Rectal smooth muscle tissue (tissue), 1 donor: ENCODE data around the gene SMPD4.
"Not testable (repeated sequence)": the region's sequence is repeated elsewhere in the genome, so short reads cannot be mapped to it uniquely, and the experiment has no call there.

Experiments
- H3K27ac ChIP-seq: one replicate; pipeline ENCODE4 v1.7.0; 2013; ENCODE audit warnings: low read depth, low read length, inconsistent platforms
- H3K27me3 ChIP-seq: one replicate; pipeline ENCODE4 v1.7.0; 2013; ENCODE audit warnings: low read length; ENCODE audit not compliant: control insufficient read depth, insufficient read depth
- H3K36me3 ChIP-seq: one replicate; pipeline ENCODE4 v1.7.0; 2013; ENCODE audit warnings: low read length; ENCODE audit not compliant: control insufficient read depth, insufficient read depth
- H3K4me1 ChIP-seq: one replicate; pipeline ENCODE4 v1.7.0; 2013; ENCODE audit warnings: low read length; ENCODE audit not compliant: control insufficient read depth, insufficient read depth
- H3K4me3 ChIP-seq: one replicate; pipeline ENCODE4 v1.7.0; 2013; ENCODE audit warnings: low read length
- H3K9ac ChIP-seq: one replicate; pipeline ENCODE4 v1.7.0; 2013; ENCODE audit warnings: low read length

SMPD4 gene, protein sequence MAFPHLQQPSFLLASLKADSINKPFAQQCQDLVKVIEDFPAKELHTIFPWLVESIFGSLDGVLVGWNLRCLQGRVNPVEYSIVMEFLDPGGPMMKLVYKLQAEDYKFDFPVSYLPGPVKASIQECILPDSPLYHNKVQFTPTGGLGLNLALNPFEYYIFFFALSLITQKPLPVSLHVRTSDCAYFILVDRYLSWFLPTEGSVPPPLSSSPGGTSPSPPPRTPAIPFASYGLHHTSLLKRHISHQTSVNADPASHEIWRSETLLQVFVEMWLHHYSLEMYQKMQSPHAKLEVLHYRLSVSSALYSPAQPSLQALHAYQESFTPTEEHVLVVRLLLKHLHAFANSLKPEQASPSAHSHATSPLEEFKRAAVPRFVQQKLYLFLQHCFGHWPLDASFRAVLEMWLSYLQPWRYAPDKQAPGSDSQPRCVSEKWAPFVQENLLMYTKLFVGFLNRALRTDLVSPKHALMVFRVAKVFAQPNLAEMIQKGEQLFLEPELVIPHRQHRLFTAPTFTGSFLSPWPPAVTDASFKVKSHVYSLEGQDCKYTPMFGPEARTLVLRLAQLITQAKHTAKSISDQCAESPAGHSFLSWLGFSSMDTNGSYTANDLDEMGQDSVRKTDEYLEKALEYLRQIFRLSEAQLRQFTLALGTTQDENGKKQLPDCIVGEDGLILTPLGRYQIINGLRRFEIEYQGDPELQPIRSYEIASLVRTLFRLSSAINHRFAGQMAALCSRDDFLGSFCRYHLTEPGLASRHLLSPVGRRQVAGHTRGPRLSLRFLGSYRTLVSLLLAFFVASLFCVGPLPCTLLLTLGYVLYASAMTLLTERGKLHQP

DNA sequence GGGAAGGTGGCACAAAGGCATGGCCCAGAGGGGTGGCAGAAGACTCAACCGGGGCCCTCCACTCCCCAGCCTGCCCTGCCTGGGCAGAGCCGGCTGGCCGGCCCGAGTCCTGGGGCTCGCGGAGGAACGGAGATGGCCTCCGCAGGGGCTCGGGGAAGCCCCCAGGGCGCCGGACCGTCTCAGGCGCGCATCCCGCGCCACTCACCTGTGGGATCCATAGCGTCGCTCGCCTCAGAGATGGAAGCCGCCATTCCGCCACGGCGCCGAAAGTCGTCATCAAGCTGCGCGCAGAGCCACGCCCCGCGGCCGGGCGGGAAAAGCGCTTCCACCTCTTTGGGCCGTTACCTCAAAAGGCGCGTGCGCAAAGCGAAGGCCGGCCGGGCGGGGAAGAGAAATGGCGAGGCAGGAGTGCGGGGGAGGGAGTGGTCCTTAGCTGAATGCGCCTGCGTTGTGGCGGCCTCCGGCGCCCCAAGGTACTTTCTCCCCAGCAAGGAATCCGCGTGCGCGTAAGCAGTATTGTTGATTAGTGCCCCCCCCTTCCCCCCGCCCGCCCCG is at the start of gene SMPD4:
TSS of gene SMPD4 (minus strand) at position 278 of the 555 bp plus-strand sequence. CDS start 5,010 bp downstream, outside the sequence.
- Histone ChIP-seq H3K4me3 (peak within 1 kb of the TSS; percentile 99), H3K27ac (peak within 1 kb of the TSS; percentile 91), H3K36me3 (no peaks in the 10 kb centered on the region), H3K4me1 (peaks cover 4% of the 10 kb centered on the region), H3K27me3 (no peaks in the 10 kb centered on the region), H3K9ac (peak within 1 kb of the TSS; percentile 73)

DNA sequence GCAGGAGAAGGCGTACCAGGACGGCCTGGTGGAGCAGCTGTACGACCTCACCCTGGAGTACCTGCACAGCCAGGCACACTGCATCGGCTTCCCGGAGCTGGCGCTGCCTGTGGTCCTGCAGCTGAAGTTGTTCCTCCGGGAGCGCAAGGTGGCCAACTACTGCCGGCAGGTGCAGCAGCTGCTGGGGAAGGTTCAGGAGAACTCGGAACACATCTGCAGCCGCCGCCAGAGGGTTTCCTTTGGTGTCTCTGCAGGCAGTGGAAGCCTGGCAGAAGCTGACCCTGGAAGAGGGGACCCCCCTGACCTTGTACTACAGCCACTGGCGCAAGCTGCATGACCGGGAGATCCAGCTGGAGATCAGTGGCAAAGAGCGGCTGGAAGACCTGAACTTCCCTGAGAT is 49.5 kb upstream of the SMPD4 start:
- not testable (repeated sequence) for H3K4me3 ChIP-seq, H3K27me3 ChIP-seq, H3K36me3 ChIP-seq, H3K27ac ChIP-seq, H3K9ac ChIP-seq, H3K4me1 ChIP-seq

DNA sequence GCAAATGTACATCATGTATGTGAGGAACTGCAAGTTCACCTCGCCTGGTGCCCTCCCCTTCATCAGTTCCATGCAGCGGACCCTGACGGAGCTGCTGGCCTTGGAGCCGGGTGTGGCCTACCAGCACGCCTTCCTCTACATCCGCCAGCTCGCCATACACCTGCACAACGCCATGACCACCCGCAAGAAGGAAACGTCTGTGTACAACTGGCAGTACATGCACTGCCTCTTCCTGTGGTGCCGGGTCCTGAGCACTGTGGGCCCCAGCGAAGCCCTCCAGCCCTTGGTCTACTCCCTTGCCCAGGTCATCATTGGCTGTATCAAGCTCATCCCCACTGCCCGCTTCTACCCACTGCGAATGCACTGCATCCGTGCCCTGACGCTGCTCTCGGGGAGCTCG is 49.0 kb upstream of the SMPD4 start:
- not testable (repeated sequence) for H3K36me3 ChIP-seq, H3K9ac ChIP-seq, H3K27ac ChIP-seq, H3K4me3 ChIP-seq, H3K27me3 ChIP-seq, H3K4me1 ChIP-seq

DNA sequence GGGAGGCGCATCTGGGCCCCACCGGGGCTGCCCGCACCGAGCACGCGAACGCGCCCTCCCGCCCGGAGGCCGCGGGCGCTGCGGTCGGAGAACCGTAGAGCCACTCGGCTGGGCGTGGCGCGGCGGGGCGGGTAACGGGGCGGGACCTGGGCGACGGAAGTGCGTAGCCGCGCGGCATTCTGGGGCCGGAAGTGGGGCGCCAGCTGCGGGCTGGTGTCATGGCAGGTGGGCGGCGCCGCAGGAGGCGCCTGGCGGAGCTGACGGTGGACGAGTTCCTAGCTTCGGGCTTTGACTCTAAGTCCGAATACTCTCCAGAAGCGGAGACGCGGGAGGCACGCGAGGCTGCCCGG is 47.7 kb upstream of the SMPD4 start:
- not testable (repeated sequence) for H3K27ac ChIP-seq, H3K4me3 ChIP-seq, H3K9ac ChIP-seq

DNA sequence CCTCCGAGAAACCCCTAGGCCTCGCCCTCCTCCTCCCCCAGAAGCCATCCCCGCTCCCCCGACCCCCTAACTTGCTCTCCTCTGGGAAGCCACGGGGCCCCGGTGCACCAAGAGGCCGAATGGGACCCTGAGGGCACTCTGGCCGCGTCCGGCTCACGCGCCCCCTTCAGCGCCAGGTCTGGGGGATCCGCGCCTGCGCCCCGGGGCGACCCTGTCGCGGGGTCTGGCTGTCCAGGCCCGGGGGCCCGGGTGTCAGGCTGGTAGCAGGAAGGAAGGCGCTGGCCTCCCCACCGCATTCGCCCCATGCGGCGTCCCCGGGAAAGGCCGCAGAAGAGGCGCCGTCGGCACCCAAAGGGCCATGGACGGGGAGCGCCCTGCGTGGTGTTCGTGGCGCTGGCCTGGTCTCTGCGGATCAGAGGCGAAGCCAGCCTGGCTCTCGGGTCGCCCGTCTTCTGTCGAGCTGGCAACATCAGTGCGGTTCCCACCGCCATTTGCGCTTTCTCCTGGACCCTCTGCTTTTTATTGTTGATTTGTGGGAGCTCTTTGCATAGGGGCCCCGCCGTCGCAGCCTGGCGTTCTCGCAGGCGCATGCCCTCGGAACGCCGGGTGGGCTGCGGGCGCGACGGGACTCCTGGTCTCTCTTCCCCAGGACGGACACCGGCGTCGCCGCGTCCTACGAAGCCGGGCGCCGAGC is 47.2 kb upstream of the SMPD4 start:
- H3K4me3 ChIP-seq, H3K36me3 ChIP-seq, H3K27me3 ChIP-seq, H3K4me1 ChIP-seq, H3K9ac ChIP-seq, H3K27ac ChIP-seq: not testable (repeated sequence)

More for the DNA sequence above, 47.7 kb upstream of the SMPD4 start:
- H3K4me1 ChIP-seq, H3K27me3 ChIP-seq, H3K36me3 ChIP-seq: not testable (repeated sequence)

DNA sequence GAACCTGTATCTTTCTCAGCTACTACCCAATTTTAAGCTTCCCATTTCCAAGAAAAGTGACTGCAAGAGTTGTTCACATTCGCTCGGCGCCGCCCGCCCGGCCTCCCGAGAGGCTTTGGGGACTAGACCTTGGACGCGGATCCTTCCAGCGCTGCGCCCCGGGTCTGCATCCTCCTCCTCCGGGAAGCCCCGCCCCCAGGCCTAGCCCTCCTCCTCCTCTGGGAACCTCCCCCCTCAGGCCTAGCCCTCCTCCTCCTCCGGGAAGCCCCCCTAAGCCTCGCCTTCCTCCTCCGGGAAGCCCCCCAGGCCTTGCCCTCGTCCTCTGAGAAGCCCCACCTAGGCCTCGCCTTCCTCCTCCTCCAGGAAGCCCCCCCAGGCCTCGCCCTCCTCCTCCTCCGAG is 46.6 kb upstream of the SMPD4 start:
- not testable (repeated sequence) for H3K4me3 ChIP-seq, H3K9ac ChIP-seq, H3K4me1 ChIP-seq, H3K36me3 ChIP-seq, H3K27me3 ChIP-seq, H3K27ac ChIP-seq

DNA sequence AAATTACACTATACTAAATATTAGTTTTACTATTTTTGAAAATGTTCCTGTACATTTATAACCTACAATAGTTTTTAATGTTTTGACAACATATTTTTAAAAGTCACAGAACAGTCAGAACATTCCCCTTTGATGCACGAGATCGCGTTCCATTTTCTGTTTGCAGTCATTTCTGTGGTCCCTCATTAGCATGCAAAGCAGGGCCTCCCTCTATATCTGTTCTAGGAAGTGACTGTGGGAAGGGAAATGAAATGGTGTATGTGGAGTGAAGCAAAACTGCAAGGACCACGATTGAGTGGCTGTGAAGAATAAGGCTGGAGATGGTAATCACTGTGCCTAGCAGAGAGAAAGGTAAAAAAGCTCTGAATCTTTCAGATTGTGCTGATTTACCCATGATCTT is 41.1 kb upstream of the SMPD4 start:
- H3K27ac ChIP-seq, H3K36me3 ChIP-seq, H3K4me1 ChIP-seq, H3K4me3 ChIP-seq, H3K27me3 ChIP-seq, H3K9ac ChIP-seq: not testable (repeated sequence)

DNA sequence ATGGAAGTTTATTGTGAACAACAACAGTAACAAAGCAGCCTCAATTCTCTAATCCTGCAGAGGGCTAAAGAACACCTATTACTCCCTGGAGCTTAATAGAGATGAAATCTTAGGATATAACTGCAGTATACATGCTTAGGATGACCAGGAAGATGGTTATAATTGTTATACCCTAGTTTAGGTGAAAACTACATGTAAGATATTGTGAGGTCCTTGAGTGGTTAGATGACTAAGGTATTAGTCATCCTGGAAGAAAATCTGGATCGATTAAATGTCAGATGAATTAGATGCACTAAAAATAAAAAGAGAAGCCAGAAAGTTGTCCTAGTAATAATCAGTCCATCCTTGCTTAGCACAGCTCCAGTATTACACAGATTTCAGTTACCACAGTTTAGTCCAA is 39.1 kb upstream of the SMPD4 start:
- H3K9ac ChIP-seq, H3K27me3 ChIP-seq, H3K27ac ChIP-seq, H3K4me3 ChIP-seq, H3K4me1 ChIP-seq, H3K36me3 ChIP-seq: not testable (repeated sequence)

DNA sequence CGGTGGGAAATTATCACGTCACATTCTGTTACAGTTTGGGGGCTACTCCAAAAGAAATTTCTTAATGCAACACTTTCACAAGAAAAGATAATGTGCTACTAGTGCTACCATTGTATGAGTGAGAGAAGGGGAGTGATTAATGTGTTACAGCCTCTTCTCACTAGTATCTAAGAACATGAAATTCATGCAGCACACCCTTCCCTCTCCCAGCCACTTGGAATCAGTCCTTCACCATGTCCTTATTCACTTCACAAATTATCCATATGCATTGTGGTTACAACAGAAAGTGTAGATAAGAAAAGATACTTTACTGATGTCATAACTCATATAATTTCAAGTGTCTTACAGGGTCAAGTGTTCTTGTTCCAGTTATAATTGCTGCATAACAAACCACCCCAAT is 37.7 kb upstream of the SMPD4 start:
- H3K27me3 ChIP-seq, H3K4me3 ChIP-seq, H3K27ac ChIP-seq, H3K36me3 ChIP-seq, H3K4me1 ChIP-seq, H3K9ac ChIP-seq: not testable (repeated sequence)

DNA sequence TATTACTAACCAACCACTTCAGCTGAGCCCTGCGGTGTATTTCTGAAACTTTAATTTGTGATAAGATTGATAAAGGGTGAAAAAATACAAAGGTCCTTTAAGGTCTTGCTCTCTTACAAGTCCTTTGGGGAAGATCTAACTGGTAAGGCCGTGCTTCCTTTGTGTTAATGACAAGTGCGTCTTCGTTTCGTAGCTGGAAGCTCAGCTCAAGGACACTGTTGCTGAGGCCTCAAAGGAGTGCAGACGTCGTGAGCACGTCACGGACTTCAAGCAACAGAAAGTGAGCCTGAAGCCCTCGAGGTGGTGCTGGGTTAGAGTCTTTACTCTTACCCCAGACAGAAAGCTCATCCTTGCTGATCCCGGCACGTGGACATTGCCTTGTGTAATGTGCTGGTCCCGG is 25.6 kb upstream of the SMPD4 start:
- H3K9ac ChIP-seq, H3K27me3 ChIP-seq, H3K36me3 ChIP-seq, H3K27ac ChIP-seq, H3K4me3 ChIP-seq, H3K4me1 ChIP-seq: not testable (repeated sequence)

DNA sequence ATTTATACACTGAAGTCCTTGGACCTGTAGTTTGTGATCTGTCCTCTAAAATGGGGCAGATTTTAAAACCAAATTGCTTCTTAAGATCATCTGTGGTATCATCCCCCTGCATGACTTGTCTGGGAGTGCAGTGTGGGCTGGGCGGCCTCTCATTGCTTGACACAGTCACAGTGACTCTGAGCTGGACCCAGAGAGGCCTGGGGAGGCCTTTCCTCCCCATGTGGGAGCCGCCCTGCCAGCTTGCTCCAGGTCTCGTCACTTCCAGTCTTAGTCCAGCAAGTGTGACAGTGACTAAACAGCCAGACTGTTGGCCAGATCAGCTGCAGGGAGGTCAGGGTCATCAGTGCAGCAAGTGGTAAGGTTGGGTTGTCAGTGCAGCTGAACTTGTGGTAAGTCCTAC is 21.7 kb upstream of the SMPD4 start:
- not testable (repeated sequence) for H3K36me3 ChIP-seq, H3K4me1 ChIP-seq, H3K9ac ChIP-seq, H3K27me3 ChIP-seq, H3K27ac ChIP-seq, H3K4me3 ChIP-seq

DNA sequence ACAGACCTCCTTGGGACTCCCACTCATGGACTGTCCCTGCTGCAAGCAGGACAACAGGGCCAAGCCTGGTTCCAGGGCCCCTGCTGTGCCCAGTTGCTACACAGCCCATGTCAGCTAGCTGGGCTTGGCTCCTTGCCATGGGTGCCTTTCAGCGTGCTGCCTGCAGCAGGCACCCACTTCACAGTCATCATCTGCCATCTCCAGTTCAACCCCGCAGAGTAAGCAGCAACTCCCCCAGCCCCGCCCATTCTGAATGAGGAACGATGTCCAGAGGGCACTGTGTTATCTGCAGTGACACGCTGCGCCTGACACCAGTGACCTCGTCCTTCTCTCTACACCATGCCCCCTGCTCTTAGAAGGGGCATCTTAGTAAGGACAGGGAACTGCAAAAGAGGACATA is 21.1 kb upstream of the SMPD4 start:
- not testable (repeated sequence) for H3K4me3 ChIP-seq, H3K36me3 ChIP-seq, H3K9ac ChIP-seq, H3K4me1 ChIP-seq, H3K27me3 ChIP-seq, H3K27ac ChIP-seq
